PC-3 (cell line): ENCODE measurements around the gene ASPM.

Experiments
- CTCF ChIP-seq: fragments of 300-600 bp; sonication (generic); conservative IDR thresholded peaks from 2 replicates; pipeline ENCODE4 v1.5.1; 2017; ENCODE audit warnings: antibody characterized with exemption, low read depth, mild to moderate bottlenecking, low read length
- EZH2 ChIP-seq: fragments of 300-600 bp; sonication (generic); IDR thresholded peaks from one replicate; pipeline ENCODE4 v1.6.1; 2017; ENCODE audit warnings: antibody characterized with exemption, mild to moderate bottlenecking, low read length; ENCODE audit not compliant: unreplicated experiment

GRCh38 chr1:197146101-197147095, at the start of gene ASPM:
- TF ChIP-seq CTCF (no peak), EZH2 (no peak)
